Liver (tissue), 9 donors: ENCODE results near the gene ENTPD8. TPM values are rescaled to one million over a fixed set of nuclear protein-coding genes. Genes with fewer than 3 reads are reported as not detected.

Experiments used
- DNase-seq: peaks from one replicate; pipeline ENCODE4 v3.0.0-alpha.2; 2017; ENCODE audit warnings: low spot score
- H3K27ac ChIP-seq, 2 donors: one replicate each; pipeline ENCODE4 v1.7.0; 2013; ENCODE audit warnings: inconsistent platforms in 2 of 2, low read length in 2 of 2, control low read depth in 1 of 2, low read depth in 1 of 2, mild to moderate bottlenecking in 1 of 2
- H3K27me3 ChIP-seq, 4 donors: one replicate each; pipeline versions ENCODE4 v1.6.1 to v1.7.0; 2013; ENCODE audit warnings: low read length in 3 of 4, inconsistent platforms in 1 of 4, mild to moderate bottlenecking in 1 of 4, moderate library complexity in 1 of 4; ENCODE audit not compliant: control insufficient read depth in 4 of 4, insufficient read depth in 4 of 4
- H3K36me3 ChIP-seq, 4 donors: one replicate each; pipeline versions ENCODE4 v1.6.1 to v1.7.0; 2013; ENCODE audit warnings: low read length in 3 of 4, mild to moderate bottlenecking in 3 of 4, low read depth in 1 of 4, moderate library complexity in 1 of 4; ENCODE audit not compliant: control insufficient read depth in 4 of 4, insufficient read depth in 3 of 4
- H3K4me1 ChIP-seq, 4 donors: one replicate each; pipeline versions ENCODE4 v1.6.1 to v1.7.0; 2013; ENCODE audit warnings: low read length in 3 of 4, mild to moderate bottlenecking in 3 of 4, moderate library complexity in 1 of 4; ENCODE audit not compliant: control insufficient read depth in 4 of 4, insufficient read depth in 4 of 4
- H3K4me3 ChIP-seq, 3 donors: one replicate each; pipeline versions ENCODE4 v1.6.1 to v1.7.0; 2013; ENCODE audit warnings: low read length in 3 of 3, control low read depth in 1 of 3, low read depth in 1 of 3, mild to moderate bottlenecking in 1 of 3
- H3K9ac ChIP-seq, 2 donors: one replicate each; pipeline ENCODE4 v1.7.0; 2013; ENCODE audit warnings: low read length in 2 of 2, mild to moderate bottlenecking in 2 of 2, moderate library complexity in 2 of 2, control low read depth in 1 of 2, low read depth in 1 of 2
- H3K9me3 ChIP-seq, 4 donors: one replicate each; pipeline versions ENCODE4 v1.6.1 to v1.7.0; 2013; ENCODE audit warnings: low read length in 3 of 4; ENCODE audit not compliant: control insufficient read depth in 4 of 4
- CTCF ChIP-seq: fragments of 150-350 bp; IDR thresholded peaks from 2 replicates; pipeline ENCODE4 v1.5.1; 2017; ENCODE audit warnings: improper control_type of control experiment, low read depth, low read length; ENCODE audit not compliant: missing input control
- EGR1 ChIP-seq, 2 donors: IDR thresholded peaks; 2 replicates each; pipeline ENCODE4 v1.6.1; 2016 to 2018; ENCODE audit warnings: antibody characterized with exemption in 2 of 2, low read depth in 2 of 2
- FOXA1 ChIP-seq: IDR thresholded peaks from 2 replicates; pipeline ENCODE4 v1.6.1; 2016; ENCODE audit warnings: antibody characterized with exemption
- FOXA2 ChIP-seq: IDR thresholded peaks from 2 replicates; pipeline ENCODE4 v1.6.1; 2016; ENCODE audit warnings: antibody characterized with exemption
- GABPA ChIP-seq, 2 donors: IDR thresholded peaks in 1 of 2; conservative IDR thresholded peaks in 1 of 2; 2 replicates each; pipeline ENCODE4 v1.6.1; 2016; ENCODE audit warnings: antibody characterized with exemption in 2 of 2, mild to moderate bottlenecking in 1 of 2, moderate library complexity in 1 of 2
- HNF4A ChIP-seq, 2 donors: conservative IDR thresholded peaks; 2 replicates each; pipeline ENCODE4 v1.6.1; 2016; ENCODE audit warnings: antibody characterized with exemption in 2 of 2, mild to moderate bottlenecking in 2 of 2
- HNF4G ChIP-seq: IDR thresholded peaks from 2 replicates; pipeline ENCODE4 v1.6.1; 2016; ENCODE audit warnings: antibody characterized with exemption
- JUND ChIP-seq, 2 donors: IDR thresholded peaks; 2 replicates each; pipeline ENCODE4 v1.6.1; 2016; ENCODE audit warnings: antibody characterized with exemption in 2 of 2
- RAD21 ChIP-seq, 2 donors: IDR thresholded peaks; 2 replicates each; pipeline ENCODE4 v1.6.1; 2016; ENCODE audit warnings: antibody characterized with exemption in 2 of 2, mild to moderate bottlenecking in 2 of 2
- REST ChIP-seq: IDR thresholded peaks from 2 replicates; pipeline ENCODE4 v1.6.1; 2016; ENCODE audit warnings: antibody characterized with exemption, mild to moderate bottlenecking
- TAF1 ChIP-seq: conservative IDR thresholded peaks from 2 replicates; pipeline ENCODE4 v1.6.1; 2016; ENCODE audit warnings: antibody characterized with exemption, mild to moderate bottlenecking
- ZBTB33 ChIP-seq: IDR thresholded peaks from 2 replicates; pipeline ENCODE4 v1.6.1; 2016; ENCODE audit warnings: antibody characterized with exemption
- WGBS: extraction: QIAGEN DNeasy Blood & Tissue Kit; methylation state at CpG from one replicate; pipeline ENCODE4 v1.1.7; 2013; 5-methylcytosine and 5-hydroxymethylcytosine counted together
- polyA plus RNA-seq, 2 donors: library from polyadenylated mRNA; stranded (reverse) in 1 of 2; unstranded in 1 of 2; fragments of 200-250 nt in 1 of 2; fragments of >200 nt in 1 of 2; fragmentation: Nextera tagmentation in 1 of 2; extraction: Ambion mirVana in 1 of 2; gene quantifications; one replicate each; pipeline versions ENCODE4 v1.2.1 to v1.2.3, GENCODE V29; 2013 to 2015
- total RNA-seq, 2 donors: library from RNA; depleted of rRNA; stranded (reverse); fragments of >200 nt; gene quantifications; one replicate each; pipeline ENCODE4 v1.2.3, GENCODE V29; 2014
- TF ChIP-seq, protein P1 (sequence below): IDR thresholded peaks from 2 replicates; pipeline ENCODE4 v1.6.1; 2016; ENCODE audit warnings: antibody characterized with exemption
- donor health status: healthy.
- donor health status: healthy.
- donor health status: healthy.
- donor health status: healthy.
- donor health status: healthy.

Gene ENTPD8
- total and polyA plus RNA-seq, 4 donors: 1.6 to 6.2 (median 4.9) TPM

GRCh38 chr9:137488327-137488653, 47.1 kb upstream of the ENTPD8 start:
- 90% methylated on average over 6 of the region's 6 CpGs for WGBS
- H3K9ac ChIP-seq: no peak overlapping the region

More at GRCh38 chr9:137488327-137488653, 47.1 kb upstream of the ENTPD8 start:
- H3K27me3 ChIP-seq: no peaks in the 10 kb centered on the region
- no peak overlapping the region for H3K27ac ChIP-seq
- no peaks in the 10 kb centered on the region for H3K9me3 ChIP-seq
- H3K36me3 ChIP-seq: peaks cover 0 to 19% (median 4%) of the 10 kb centered on the region in 4 donors
- no peak for TF ChIP-seq JUND (IDR thresholded peaks at IDR 0.05)
- TF ChIP-seq, protein P1, sequence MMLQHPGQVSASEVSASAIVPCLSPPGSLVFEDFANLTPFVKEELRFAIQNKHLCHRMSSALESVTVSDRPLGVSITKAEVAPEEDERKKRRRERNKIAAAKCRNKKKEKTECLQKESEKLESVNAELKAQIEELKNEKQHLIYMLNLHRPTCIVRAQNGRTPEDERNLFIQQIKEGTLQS: no peak
- no peak for TF ChIP-seq HNF4G
- no peak for TF ChIP-seq REST
- no peak for TF ChIP-seq FOXA2
- no peak for TF ChIP-seq EGR1 (IDR thresholded peaks at IDR 0.05; ENCODE audit: low read depth in 2 of 2)
- TF ChIP-seq FOXA1: no peak
- TF ChIP-seq HNF4A (conservative IDR thresholded peaks at IDR 0.05): no peak
- TF ChIP-seq ZBTB33: no peak
- TF ChIP-seq TAF1: no peak
- no peak for TF ChIP-seq RAD21 (IDR thresholded peaks at IDR 0.05)
- TF ChIP-seq CTCF: no peak
- TF ChIP-seq GABPA (IDR thresholded peaks at IDR 0.05 in 1 of 2, conservative IDR thresholded peaks at IDR 0.05 in 1 of 2): no peak
- DNase-seq: no peak
- H3K4me1 ChIP-seq: no peaks in the 10 kb centered on the region
- H3K4me3 ChIP-seq: no peak overlapping the region
